ENCODE results near the gene SNRNP25. TPM values are rescaled to one million over a fixed set of nuclear protein-coding genes. Genes with fewer than 3 reads are reported as not detected.

SNRNP25 gene
- total RNA-seq, 1 experiment from 2014 or later: 21.8 TPM

DNA sequence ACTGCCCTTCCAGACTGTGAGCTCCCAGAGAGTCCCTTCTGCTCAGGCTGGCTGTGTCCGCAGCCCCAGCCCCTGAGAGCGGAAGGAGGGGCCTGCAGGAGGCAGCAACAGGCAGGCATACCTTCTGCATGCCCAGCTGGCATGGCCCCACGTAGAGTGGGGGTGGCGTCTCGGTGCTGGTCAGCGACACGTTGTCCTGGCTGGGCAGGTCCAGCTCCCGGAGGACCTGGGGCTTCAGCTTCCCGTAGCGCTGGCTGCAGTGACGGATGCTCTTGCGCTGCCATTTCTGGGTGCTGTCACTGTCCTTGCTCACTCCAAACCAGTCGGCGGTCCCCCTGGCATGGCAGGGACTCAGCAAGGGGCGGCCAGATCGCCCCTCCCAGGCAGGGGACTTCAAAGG, 9.8 kb downstream of the SNRNP25 start:
- H4K20me1 ChIP-seq (ENCODE audit: insufficient read depth, low read depth, low read length): no peaks in the 10 kb centered on the region
- H3K9ac ChIP-seq (ENCODE audit: low read length): no peak overlapping the region
- H3K79me2 ChIP-seq (ENCODE audit: low read length): no peaks in the 10 kb centered on the region
- H2AFZ ChIP-seq (ENCODE audit: low read length): no peak overlapping the region
- H3K4me1 ChIP-seq (ENCODE audit: low read length): no peaks in the 10 kb centered on the region
- no peak overlapping the region for H3K4me3 ChIP-seq (ENCODE audit: low read length)
- DNase-seq: no peak
- H3K9me3 ChIP-seq (ENCODE audit: low read length): no peaks in the 10 kb centered on the region
- H3K4me2 ChIP-seq (ENCODE audit: low read depth, low read length, poor library complexity, severe bottlenecking): no peak overlapping the region
- no peak overlapping the region for H3K27ac ChIP-seq (ENCODE audit: low read length)
- H3K36me3 ChIP-seq (ENCODE audit: insufficient read depth, low read length): no peaks in the 10 kb centered on the region
- H3K27me3 ChIP-seq (ENCODE audit: low read length): no peaks in the 10 kb centered on the region
- no peaks in the 10 kb centered on the region for H3K9me2 ChIP-seq (replicated peaks; ENCODE audit: insufficient read depth, low read length)

- H3K9me3 ChIP-seq (ENCODE audit: low read length): no peaks in the 10 kb centered on the region
- H3K36me3 ChIP-seq (ENCODE audit: insufficient read depth, low read length): no peaks in the 10 kb centered on the region
- no peaks in the 10 kb centered on the region for H3K79me2 ChIP-seq (ENCODE audit: low read length)
- H3K9ac ChIP-seq (ENCODE audit: low read length): no peak overlapping the region
- H3K9me2 ChIP-seq (replicated peaks; ENCODE audit: insufficient read depth, low read length): no peaks in the 10 kb centered on the region
- H3K27me3 ChIP-seq (ENCODE audit: low read length): no peaks in the 10 kb centered on the region
- no peaks in the 10 kb centered on the region; the same call in 1 of the 2 replicates for H4K20me1 ChIP-seq (ENCODE audit: insufficient read depth, low read depth, low read length)
- H3K4me1 ChIP-seq (ENCODE audit: low read length): no peaks in the 10 kb centered on the region
- no peak for DNase-seq
- H2AFZ ChIP-seq (ENCODE audit: low read length): no peak overlapping the region
- H3K4me2 ChIP-seq (ENCODE audit: low read depth, low read length, poor library complexity, severe bottlenecking): no peak overlapping the region
- no peak overlapping the region for H3K27ac ChIP-seq (ENCODE audit: low read length)
- no peak overlapping the region for H3K4me3 ChIP-seq (ENCODE audit: low read length)
Observed at GRCh38 chr16:63998-64913, 10.6 kb downstream of the SNRNP25 start.

DNA sequence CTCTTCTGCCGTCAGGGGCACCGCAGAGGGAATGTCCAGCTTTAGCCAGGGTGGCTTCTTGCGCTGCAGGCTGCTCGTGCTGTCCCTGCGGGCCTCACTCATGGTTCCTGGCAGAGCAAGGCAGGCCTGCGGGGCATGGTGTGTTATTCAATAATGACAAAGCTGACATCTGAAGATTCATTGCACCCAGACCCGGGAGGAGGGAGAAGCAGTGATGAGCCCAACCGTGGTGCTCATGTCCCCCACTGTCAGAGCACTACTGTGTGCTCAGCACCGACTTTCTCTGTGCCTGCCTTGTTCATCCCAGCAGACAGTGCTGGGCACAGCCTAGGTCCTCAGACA, 11.3 kb downstream of the SNRNP25 start:
- H3K9ac ChIP-seq (ENCODE audit: low read length): no peak overlapping the region

GRCh38 chr16:65745-66144, 12.1 kb downstream of the SNRNP25 start:
- Histone ChIP-seq H4K20me1 (ENCODE audit: insufficient read depth, low read depth, low read length) (no peaks in the 10 kb centered on the region; the same call in 1 of the 2 replicates), H3K27me3 (ENCODE audit: low read length) (no peaks in the 10 kb centered on the region), H3K4me1 (ENCODE audit: low read length) (no peaks in the 10 kb centered on the region), H2AFZ (ENCODE audit: low read length) (no peak overlapping the region), H3K79me2 (ENCODE audit: low read length) (no peaks in the 10 kb centered on the region), H3K9me2 (replicated peaks; ENCODE audit: insufficient read depth, low read length) (no peaks in the 10 kb centered on the region), H3K4me3 (ENCODE audit: low read length) (no peak overlapping the region), H3K9me3 (ENCODE audit: low read length) (no peaks in the 10 kb centered on the region), H3K27ac (ENCODE audit: low read length) (no peak overlapping the region), H3K9ac (ENCODE audit: low read length) (no peak overlapping the region), H3K36me3 (ENCODE audit: insufficient read depth, low read length) (no peaks in the 10 kb centered on the region), H3K4me2 (ENCODE audit: low read depth, low read length, poor library complexity, severe bottlenecking) (no peak overlapping the region)
- DNase-seq: peak; percentile 93

More for the DNA sequence above, 11.3 kb downstream of the SNRNP25 start:
- Histone ChIP-seq H3K27ac (ENCODE audit: low read length) (no peak overlapping the region), H3K36me3 (ENCODE audit: insufficient read depth, low read length) (no peaks in the 10 kb centered on the region), H3K4me3 (ENCODE audit: low read length) (no peak overlapping the region), H3K79me2 (ENCODE audit: low read length) (no peaks in the 10 kb centered on the region), H3K4me1 (ENCODE audit: low read length) (no peaks in the 10 kb centered on the region), H3K9me2 (replicated peaks; ENCODE audit: insufficient read depth, low read length) (no peaks in the 10 kb centered on the region), H3K27me3 (ENCODE audit: low read length) (no peaks in the 10 kb centered on the region), H2AFZ (ENCODE audit: low read length) (no peak overlapping the region), H4K20me1 (ENCODE audit: insufficient read depth, low read depth, low read length) (no peaks in the 10 kb centered on the region; the same call in 1 of the 2 replicates), H3K4me2 (ENCODE audit: low read depth, low read length, poor library complexity, severe bottlenecking) (no peak overlapping the region), H3K9me3 (ENCODE audit: low read length) (no peaks in the 10 kb centered on the region)
- DNase-seq: no peak

DNA sequence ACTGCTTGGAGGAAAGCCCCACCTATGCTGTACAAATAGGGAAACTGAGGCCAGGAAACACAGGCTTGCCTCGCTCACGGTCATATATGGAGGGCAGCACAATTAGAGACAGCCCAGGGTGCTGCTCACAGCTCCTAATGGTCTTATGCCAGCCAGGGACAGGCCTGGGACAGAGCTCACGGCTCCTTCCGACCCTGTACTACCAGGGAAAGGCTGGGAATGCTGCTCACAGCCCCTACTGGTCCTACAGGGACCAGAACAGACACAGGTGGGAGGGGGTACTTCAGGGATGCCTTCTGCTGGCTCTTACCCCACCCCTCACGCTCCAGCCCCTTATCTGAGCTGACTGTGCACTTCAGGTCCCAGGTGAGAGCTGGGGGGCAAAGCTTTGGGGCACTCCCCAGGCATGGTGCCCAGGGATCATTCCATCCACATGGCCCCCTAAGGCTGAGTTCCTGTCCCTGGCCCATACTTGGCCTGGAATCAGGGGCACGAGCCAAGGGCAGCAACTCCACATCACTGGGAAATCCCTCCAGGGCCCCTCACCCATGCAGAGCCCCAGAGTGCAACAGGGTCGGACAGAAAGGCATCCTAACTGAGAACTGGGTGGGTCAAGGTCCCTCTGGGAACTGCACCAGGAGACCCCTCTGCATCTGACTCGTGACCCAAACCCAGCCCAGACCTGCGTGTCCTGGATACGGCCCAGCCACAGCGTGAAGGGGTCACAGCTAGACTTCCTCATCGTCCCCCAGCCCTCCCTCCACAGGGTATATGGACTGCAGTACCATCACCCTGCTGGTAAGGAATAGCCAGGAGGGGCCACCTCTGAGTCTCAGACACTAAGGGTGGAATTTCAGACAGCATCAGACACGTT, 12.9 kb downstream of the SNRNP25 start:
- Histone ChIP-seq H3K9me2 (replicated peaks; ENCODE audit: insufficient read depth, low read length) (no peaks in the 10 kb centered on the region), H3K79me2 (ENCODE audit: low read length) (no peaks in the 10 kb centered on the region), H3K27me3 (ENCODE audit: low read length) (no peaks in the 10 kb centered on the region), H3K36me3 (ENCODE audit: insufficient read depth, low read length) (no peaks in the 10 kb centered on the region), H3K27ac (ENCODE audit: low read length) (no peak overlapping the region), H2AFZ (ENCODE audit: low read length) (no peak overlapping the region), H3K9ac (ENCODE audit: low read length) (no peak overlapping the region), H3K9me3 (ENCODE audit: low read length) (no peaks in the 10 kb centered on the region), H3K4me3 (ENCODE audit: low read length) (no peak overlapping the region), H3K4me1 (ENCODE audit: low read length) (no peaks in the 10 kb centered on the region), H3K4me2 (ENCODE audit: low read depth, low read length, poor library complexity, severe bottlenecking) (no peak overlapping the region), H4K20me1 (ENCODE audit: insufficient read depth, low read depth, low read length) (no peaks in the 10 kb centered on the region; the same call in 1 of the 2 replicates)
- DNase-seq: no peak

- H3K9ac ChIP-seq (ENCODE audit: low read length): no peak overlapping the region
Observed at GRCh38 chr16:67183-67791, 13.7 kb downstream of the SNRNP25 start.

GRCh38 chr16:67884-68789, 14.5 kb downstream of the SNRNP25 start:
- no peak for DNase-seq
- Histone ChIP-seq H3K9me2 (replicated peaks; ENCODE audit: insufficient read depth, low read length) (no peaks in the 10 kb centered on the region), H3K4me1 (ENCODE audit: low read length) (no peaks in the 10 kb centered on the region), H2AFZ (ENCODE audit: low read length) (no peak overlapping the region), H3K4me3 (ENCODE audit: low read length) (no peak overlapping the region), H4K20me1 (ENCODE audit: insufficient read depth, low read depth, low read length) (no peaks in the 10 kb centered on the region; the same call in 1 of the 2 replicates), H3K27ac (ENCODE audit: low read length) (no peak overlapping the region), H3K9me3 (ENCODE audit: low read length) (no peaks in the 10 kb centered on the region), H3K27me3 (ENCODE audit: low read length) (no peaks in the 10 kb centered on the region), H3K79me2 (ENCODE audit: low read length) (no peaks in the 10 kb centered on the region), H3K9ac (ENCODE audit: low read length) (no peak overlapping the region), H3K36me3 (ENCODE audit: insufficient read depth, low read length) (no peaks in the 10 kb centered on the region), H3K4me2 (ENCODE audit: low read depth, low read length, poor library complexity, severe bottlenecking) (no peak overlapping the region)

More at GRCh38 chr16:67183-67791, 13.7 kb downstream of the SNRNP25 start:
- Histone ChIP-seq H3K36me3 (ENCODE audit: insufficient read depth, low read length) (no peaks in the 10 kb centered on the region), H4K20me1 (ENCODE audit: insufficient read depth, low read depth, low read length) (no peaks in the 10 kb centered on the region; the same call in 1 of the 2 replicates), H3K79me2 (ENCODE audit: low read length) (no peaks in the 10 kb centered on the region), H3K27me3 (ENCODE audit: low read length) (no peaks in the 10 kb centered on the region), H3K4me2 (ENCODE audit: low read depth, low read length, poor library complexity, severe bottlenecking) (no peak overlapping the region), H3K9me3 (ENCODE audit: low read length) (no peaks in the 10 kb centered on the region), H2AFZ (ENCODE audit: low read length) (no peak overlapping the region), H3K4me3 (ENCODE audit: low read length) (no peak overlapping the region), H3K4me1 (ENCODE audit: low read length) (no peaks in the 10 kb centered on the region), H3K9me2 (replicated peaks; ENCODE audit: insufficient read depth, low read length) (no peaks in the 10 kb centered on the region), H3K27ac (ENCODE audit: low read length) (no peak overlapping the region)
- DNase-seq: no peak
